ENCODE data around the gene ZNF628.
A peak's percentile ranks its signal among the peaks of the same experiment; 100 is the strongest.

The ZNF628 gene

DNA sequence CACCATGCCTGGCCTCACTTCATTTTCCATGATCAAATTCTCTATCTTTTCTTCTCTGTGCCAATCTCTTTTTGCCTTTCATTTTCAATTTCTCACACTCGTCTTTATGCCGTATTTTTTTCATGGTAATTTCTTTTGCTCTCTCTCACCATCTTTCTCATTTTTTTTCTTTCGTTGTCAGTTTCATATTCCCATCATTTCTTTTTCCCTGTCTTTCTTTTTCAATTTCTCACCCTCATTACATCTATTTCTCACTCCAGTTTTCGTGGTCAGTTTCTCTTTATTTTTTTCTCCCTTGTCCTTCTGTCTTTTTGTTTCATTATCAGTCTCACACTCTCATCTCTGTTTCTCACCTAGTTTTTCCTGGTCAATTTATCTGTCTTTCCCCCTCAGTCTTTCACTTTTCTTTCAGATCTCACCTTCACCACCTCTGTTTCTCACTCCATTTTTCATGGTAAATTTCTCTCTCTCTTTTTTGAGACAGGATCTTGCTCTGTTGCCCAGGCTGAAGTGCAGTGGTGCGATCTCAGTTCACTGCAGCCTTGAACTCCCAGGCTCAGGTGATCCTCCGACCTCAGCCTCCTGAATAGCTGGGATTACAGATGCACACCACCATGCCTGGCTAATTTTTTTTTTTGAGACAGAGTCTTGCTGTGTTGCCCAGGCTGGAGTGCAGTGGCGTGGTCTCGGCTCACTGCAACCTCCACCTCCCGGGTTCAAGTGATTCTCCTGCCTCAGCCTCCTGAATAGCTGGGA lies 26.0 kb downstream of the ZNF628 start:
- Histone ChIP-seq H3K27me3 (no peaks in the 10 kb centered on the region), H3K27ac (no peak overlapping the region), H3K9me3 (no peaks in the 10 kb centered on the region), H3K4me3 (no peak overlapping the region), H3K36me3 (peaks cover 0 to 8% (median 0%) of the 10 kb centered on the region in 3 donors), H3K4me1 (peaks cover 0 to 13% (median 4%) of the 10 kb centered on the region in 4 donors)
- TF ChIP-seq, protein P1, sequence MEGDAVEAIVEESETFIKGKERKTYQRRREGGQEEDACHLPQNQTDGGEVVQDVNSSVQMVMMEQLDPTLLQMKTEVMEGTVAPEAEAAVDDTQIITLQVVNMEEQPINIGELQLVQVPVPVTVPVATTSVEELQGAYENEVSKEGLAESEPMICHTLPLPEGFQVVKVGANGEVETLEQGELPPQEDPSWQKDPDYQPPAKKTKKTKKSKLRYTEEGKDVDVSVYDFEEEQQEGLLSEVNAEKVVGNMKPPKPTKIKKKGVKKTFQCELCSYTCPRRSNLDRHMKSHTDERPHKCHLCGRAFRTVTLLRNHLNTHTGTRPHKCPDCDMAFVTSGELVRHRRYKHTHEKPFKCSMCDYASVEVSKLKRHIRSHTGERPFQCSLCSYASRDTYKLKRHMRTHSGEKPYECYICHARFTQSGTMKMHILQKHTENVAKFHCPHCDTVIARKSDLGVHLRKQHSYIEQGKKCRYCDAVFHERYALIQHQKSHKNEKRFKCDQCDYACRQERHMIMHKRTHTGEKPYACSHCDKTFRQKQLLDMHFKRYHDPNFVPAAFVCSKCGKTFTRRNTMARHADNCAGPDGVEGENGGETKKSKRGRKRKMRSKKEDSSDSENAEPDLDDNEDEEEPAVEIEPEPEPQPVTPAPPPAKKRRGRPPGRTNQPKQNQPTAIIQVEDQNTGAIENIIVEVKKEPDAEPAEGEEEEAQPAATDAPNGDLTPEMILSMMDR (IDR thresholded peaks at IDR 0.05), result no peak
- intact Hi-C loops (cut with DNase I; ENCODE audit: low total_unique reads), result loop anchor here (5.0 kb wide), 1 partner anchor 355 kb away; the partner anchor contains the start of gene TNNT1
- DNase-seq, result no peak

DNA sequence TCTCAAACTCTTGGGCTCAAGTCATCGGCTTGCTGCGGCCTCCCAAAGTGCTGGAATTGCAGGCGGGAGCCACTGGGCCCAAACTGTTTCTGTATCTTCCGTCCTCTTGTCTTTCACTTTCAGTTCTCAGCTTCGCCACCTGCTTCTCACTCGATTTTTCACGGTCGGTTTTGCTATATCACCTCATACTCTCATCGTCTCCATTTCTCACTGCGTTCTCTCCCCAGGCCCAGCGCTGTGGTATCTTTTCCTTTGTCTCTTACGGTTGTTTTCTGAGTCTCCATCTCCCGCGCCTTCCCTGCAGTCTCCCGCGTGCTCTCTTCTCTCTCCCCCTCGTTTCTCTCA lies 26.7 kb downstream of the ZNF628 start:
- intact Hi-C loops (cut with DNase I; ENCODE audit: low total_unique reads), result loop anchor here (5.0 kb wide), 1 partner anchor 356 kb away; the partner anchor contains the start of gene TNNT1
- no peak overlapping the region for H3K4me3 ChIP-seq
- TF ChIP-seq, protein P1 (IDR thresholded peaks at IDR 0.05), result no peak
- H3K27me3 ChIP-seq, result peaks cover 0 to 4% of the 10 kb centered on the region in 2 donors
- H3K27ac ChIP-seq, result no peak overlapping the region
- no peak for DNase-seq
- H3K9me3 ChIP-seq, result no peaks in the 10 kb centered on the region
- peaks cover 0 to 13% (median 4%) of the 10 kb centered on the region in 4 donors for H3K4me1 ChIP-seq
- H3K36me3 ChIP-seq, result peaks cover 0 to 8% (median 0%) of the 10 kb centered on the region in 3 donors

DNA sequence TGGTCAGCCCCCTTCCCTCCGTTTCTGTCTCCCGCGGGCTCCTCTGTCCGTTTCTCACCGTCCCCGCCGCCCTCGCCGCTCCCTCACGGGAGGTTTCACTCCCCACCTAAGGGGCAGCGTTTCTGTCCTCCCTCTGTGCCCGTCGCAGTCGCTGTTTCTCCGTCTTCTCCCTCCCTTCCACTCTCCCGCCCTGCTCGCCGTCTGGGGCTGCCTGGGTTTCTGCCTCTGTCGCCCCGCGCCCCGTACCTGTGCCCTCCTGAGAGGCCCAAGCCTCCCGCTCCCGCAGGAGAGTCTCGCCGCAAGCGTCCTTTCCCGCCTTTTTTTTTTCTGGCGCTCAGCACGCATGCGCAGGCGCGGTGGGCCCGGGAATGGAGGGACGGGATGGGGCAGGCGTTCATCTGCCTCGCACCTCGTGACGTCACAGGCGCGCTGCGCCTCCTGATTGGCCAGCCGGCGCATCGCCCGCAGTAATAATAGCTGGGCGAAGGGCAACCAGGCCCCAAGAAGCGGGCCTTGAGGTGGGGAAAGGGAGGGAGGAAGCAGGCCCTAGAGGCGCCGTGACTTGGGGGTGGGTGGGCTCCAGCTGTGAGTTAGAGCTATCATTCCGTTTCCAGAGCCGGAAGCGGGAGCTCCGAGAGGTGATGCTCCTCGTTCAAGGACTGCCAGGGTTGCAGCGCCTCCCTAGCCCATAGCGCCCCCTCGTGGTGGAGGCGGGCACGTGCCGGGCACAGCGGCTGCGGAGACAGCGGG lies 27.3 kb downstream of the ZNF628 start:
- H3K27me3 ChIP-seq, result peaks cover 0 to 6% of the 10 kb centered on the region in 2 donors
- intact Hi-C loops (cut with DNase I; ENCODE audit: low total_unique reads), result loop anchor here (2.0 to 5.0 kb wide), 2 partner anchors 37 to 356 kb away; partner anchors contain the start of gene TNNT1
- no peak overlapping the region for H3K27ac ChIP-seq
- TF ChIP-seq, protein P1 (IDR thresholded peaks at IDR 0.05), result peak; percentile 97 to 98
- H3K9me3 ChIP-seq, result no peaks in the 10 kb centered on the region
- peaks cover 0 to 13% (median 4%) of the 10 kb centered on the region in 4 donors for H3K4me1 ChIP-seq
- H3K4me3 ChIP-seq, result peak overlapping the region; percentile 40 to 60
- H3K36me3 ChIP-seq, result peaks cover 0 to 8% (median 0%) of the 10 kb centered on the region in 3 donors
- DNase-seq, result peak; percentile 91 to 94

DNA sequence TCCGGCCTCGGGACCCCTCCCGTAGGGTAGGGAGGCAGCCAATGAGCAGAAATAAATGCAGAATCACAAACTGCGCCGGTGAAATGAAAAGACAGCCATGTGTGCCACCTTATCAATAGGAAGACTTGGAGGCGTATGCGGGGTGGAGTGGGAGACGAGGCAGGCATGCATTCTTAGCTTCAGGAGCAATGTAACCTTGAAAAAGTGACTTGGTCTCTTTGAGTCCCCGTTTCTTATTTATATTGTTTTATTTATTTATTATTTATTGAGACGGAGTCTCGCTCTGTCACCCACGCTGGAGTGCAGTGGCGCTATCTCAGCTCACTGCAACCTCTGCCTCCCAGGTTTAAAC lies 27.8 kb downstream of the ZNF628 start:
- Histone ChIP-seq H3K4me1 (peaks cover 0 to 13% (median 4%) of the 10 kb centered on the region in 4 donors), H3K27me3 (peaks cover 0 to 10% of the 10 kb centered on the region in 2 donors), H3K36me3 (peaks cover 0 to 8% (median 0%) of the 10 kb centered on the region in 3 donors), H3K4me3 (peak overlapping the region in 1 of 2 donors; percentile 60), H3K27ac (no peak overlapping the region), H3K9me3 (no peaks in the 10 kb centered on the region)
- DNase-seq, result no peak
- TF ChIP-seq, protein P1 (IDR thresholded peaks at IDR 0.05), result no peak
- intact Hi-C loops (cut with DNase I; ENCODE audit: low total_unique reads), result loop anchor here (2.0 to 5.0 kb wide), 2 partner anchors 37 to 357 kb away; partner anchors contain the start of gene TNNT1

DNA sequence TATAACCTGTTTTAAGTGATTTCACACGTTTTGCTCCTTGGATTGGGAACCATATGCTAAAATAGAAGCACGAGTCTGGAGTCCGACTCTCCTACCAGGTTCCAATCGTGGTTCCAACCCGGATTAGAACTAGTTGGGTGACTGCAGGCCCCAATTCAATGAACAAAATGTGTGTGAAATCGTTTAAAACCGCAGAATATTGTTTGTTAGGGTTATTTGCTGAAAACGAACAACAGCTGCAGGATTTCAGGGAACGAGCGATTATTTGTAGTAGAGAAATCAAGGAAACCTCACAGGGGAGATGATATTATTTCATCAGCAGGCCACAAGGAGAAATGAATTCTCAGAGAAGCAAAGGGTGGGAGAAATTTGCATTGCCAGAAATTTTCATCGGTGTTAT lies 28.6 kb downstream of the ZNF628 start:
- Histone ChIP-seq H3K36me3 (peaks cover 0 to 4% (median 0%) of the 10 kb centered on the region in 3 donors), H3K4me3 (no peak overlapping the region), H3K9me3 (no peaks in the 10 kb centered on the region), H3K27me3 (peaks cover 0 to 11% of the 10 kb centered on the region in 2 donors), H3K27ac (no peak overlapping the region), H3K4me1 (peaks cover 0 to 13% (median 4%) of the 10 kb centered on the region in 4 donors)
- no peak for DNase-seq
- intact Hi-C loops (cut with DNase I; ENCODE audit: low total_unique reads), result loop anchor here (2.0 to 5.0 kb wide), 2 partner anchors 38 to 358 kb away; partner anchors contain the start of gene TNNT1
- TF ChIP-seq, protein P1 (IDR thresholded peaks at IDR 0.05), result no peak

Measured in tibial artery (tissue), 4 donors.